HG03460 (cell line): ENCODE measurements around the gene CMSS1.

Experiments
- ATAC-seq: cut with Tn5 transposase; IDR thresholded peaks from one replicate; pipeline ENCODE4 v1.9.1; 2021; ENCODE audit not compliant: unreplicated experiment

Gene CMSS1

GRCh38 chr3:100164743-100165142 is 347.1 kb downstream of the CMSS1 start:
- ATAC-seq, result no peak

- no peak for ATAC-seq
These were observed 348.4 kb downstream of the CMSS1 start for GRCh38 chr3:100165926-100166550.

DNA sequence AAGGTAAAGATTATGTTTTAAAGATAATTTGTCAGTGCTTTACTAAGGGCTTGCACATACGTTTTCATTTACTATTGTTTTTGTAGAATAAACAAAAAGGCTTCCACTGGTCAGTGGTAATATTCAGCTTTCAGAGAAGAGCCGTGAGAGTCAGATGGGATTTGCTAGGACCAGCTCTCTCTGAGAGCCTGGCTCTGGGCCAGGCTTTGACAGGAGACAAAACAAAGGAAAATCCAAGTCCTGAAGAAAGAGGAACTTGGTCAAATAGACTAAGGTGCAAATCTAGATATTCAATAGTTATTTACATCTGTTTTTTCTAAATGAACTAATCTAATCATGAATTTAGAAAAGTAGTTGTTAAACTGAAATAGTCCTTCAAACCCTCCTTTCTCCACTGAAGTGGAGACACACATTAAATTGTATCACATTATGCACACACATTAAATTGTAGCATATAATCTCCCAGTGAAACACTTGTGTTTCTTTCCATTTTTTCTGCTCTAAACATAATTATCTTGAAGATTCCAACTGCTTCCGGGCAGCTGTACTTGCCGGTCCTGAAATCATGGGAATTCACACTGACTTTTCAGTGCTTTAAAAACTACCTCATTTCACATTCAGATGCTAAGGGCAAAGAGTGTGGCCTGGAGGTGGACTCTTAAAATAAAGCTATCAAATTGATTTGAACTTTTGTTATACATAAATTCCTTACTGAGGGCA is 351.7 kb downstream of the CMSS1 start:
- ATAC-seq, result no peak

DNA sequence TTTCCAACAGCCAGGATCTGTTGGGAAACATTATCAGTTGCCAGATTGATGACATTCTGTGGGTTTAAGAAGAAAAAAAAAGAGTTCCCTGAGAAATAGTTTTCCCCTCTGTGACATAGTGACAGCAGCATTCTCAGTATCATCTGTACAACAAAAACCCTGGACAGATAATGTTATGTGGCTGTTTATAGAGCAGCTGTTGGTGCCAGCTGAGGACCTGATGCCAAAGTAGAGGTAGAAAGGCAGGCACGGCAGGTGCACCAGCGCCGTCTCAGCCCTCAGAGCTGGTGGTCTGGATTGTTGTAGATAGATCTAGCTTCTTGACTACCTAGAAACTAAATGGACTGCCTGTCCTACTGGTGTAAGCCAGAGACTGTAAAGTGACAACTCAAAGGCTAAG is 352.8 kb downstream of the CMSS1 start:
- ATAC-seq, result no peak

DNA sequence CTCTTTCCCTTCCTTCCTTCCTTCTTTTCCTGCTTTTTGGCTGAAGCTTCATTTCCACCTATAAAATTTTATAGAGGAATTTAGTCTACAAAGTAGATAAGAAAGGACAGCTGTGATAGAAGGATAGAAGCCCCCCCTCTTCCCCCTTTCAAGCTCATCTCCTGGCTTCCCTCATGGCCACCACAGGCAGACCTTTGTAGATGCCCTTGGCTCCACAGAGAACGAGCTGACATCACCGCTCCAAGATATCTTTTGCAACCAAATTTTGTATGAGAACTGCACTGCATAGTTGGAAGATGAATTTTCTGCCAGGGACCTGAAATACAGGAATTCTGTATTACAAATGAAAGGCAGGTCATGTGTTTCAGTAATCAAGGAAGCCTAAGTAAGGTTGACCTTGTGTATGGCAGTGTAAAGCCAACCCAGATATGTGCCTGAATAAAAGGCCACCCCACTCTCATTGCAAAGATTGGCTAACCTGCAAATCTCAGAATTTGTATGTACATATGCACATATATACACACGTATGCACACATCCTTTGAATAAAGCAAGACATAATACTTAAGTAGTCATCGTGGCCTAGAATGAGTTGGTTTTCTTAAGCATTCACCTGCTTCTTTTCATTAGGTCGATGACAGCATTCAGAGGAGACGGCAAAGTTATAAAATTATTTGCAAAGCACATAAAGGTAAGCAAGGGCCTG is 353.7 kb downstream of the CMSS1 start:
- ATAC-seq, result no peak

GRCh38 chr3:100173961-100174360 is 356.3 kb downstream of the CMSS1 start:
- no peak for ATAC-seq

- ATAC-seq, result no peak
These were observed 358.1 kb downstream of the CMSS1 start for GRCh38 chr3:100175637-100176280.

- no peak for ATAC-seq
These were observed 362.2 kb downstream of the CMSS1 start for GRCh38 chr3:100179692-100180349.

DNA sequence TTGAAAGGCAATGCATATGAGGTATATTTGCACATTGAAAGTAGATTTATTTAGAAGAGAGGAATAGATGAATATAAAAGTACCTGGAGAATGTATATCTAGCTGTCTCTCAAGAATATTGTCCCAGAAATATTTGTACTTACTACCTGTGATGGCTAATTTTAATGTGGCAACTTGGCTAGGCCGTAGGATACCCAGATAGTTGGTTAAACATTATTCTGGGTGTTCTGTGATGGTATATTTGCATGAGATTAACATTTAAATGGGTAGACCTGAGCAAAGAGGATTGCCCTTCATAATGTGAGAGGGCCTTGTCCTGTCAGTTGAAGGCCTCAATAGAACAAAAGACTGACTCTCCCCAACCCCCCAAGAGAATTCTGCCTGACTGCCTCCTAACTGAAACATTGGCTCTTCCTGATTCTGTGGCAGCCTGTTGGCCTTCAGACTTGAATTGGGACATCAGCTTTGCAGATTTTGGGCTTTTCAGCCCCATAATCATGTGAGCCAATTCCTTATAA is 366.0 kb downstream of the CMSS1 start:
- no peak for ATAC-seq

DNA sequence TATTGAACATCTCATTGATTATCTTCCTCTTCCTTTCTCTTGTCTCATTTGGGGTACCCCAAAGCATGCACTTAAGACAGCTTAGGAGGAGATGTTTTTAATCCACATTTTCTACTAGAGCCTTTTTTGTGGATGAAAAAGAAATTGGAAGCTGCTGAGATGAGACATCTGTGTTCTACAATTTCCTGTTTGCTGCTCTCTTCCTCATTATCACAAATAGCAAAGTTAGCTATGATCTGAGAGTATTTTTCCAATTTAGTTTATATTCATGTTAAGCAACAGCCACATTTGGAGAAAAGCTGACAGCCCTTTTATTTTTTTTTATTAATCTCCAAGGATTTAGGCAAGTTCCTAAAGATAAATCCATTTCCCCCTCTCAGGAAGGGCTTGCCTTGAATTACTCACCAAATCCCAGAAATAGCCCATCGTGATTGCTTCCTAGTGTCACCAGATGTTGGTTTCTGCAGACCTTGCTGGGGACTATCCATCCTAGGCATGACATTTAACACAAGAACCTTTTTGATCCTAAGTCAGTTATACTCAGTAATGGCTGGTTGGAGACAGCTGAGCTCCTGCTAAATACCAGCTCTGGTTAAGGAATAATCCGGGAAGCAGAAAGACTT is 367.4 kb downstream of the CMSS1 start:
- ATAC-seq, result no peak

GRCh38 chr3:100185847-100186246 is 368.2 kb downstream of the CMSS1 start:
- ATAC-seq, result no peak

DNA sequence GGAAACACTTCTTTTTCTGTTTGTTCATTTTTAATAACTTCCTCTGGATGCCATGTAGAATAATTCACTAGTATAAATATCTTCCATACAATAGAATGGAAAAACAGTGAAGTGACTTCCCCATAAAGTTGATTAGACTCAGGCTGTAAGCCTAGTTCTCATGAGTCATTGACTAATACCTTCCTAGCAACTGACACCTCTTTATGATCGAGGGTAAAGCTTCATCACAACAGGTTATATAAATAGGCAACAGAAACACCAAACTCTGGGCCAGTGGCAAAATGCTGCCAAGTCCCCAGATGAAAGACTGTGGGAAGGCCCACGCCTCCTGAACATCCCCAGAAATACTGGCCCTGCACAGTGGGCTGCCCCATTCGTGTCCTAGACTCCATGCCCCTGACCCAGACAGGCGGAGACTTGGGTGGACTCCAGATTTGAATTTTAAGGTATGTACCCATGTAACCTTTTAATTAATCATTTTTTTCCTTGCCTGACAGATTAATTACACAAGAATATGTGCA is 371.8 kb downstream of the CMSS1 start:
- ATAC-seq, result no peak

GRCh38 chr3:100195375-100195774 is 377.7 kb downstream of the CMSS1 start:
- ATAC-seq, result no peak

DNA sequence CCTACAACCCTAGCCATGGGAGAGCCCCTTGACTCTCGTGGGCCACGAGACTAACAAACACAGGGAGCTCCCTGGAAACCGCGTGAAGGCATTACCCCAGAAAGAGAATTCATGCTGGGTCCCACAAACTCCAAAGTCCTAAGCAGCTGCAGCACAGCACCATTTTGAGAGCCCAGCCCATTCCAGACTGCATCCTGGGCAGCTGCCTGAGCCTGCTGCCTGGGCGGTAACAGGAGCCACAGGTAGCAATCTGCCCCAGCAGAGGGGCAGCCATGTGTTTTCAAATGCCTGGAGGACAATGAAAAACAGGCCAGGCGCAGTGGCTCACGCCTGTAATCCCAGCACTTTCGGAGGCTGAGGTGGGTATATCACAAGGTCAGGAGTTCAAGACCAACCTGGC is 380.2 kb downstream of the CMSS1 start:
- ATAC-seq, result no peak

DNA sequence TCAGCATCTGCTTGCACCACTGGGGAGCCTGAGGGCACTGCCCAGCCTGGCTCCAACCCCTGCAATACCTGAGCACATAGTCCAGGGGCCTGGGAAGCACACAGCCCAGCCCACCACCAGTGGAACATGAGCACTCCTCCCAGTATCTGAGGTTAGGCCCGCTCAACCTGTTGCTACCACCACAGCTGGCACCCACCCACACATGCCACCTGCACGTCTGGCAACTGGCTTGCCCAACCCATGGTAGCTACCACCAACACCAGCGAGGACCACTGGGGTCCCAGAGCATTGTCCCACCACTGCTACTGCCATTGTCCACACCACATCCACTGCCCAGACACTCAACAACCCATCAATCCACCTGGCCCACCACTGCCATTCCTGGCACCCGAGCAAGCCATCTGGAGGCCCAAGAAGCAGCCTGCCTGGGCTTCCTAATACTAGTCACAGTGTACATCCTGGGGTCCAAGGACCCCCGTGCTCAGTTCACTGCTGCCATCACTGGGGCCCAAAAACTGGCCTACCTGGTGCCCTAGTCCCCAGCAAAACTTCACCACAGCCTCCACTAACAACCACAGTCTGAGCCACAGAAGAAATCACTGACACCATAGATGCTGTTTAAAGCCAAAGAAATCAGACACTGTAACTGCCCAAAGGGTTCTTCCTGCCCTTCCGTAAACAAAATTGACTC is 381.1 kb downstream of the CMSS1 start:
- no peak for ATAC-seq

DNA sequence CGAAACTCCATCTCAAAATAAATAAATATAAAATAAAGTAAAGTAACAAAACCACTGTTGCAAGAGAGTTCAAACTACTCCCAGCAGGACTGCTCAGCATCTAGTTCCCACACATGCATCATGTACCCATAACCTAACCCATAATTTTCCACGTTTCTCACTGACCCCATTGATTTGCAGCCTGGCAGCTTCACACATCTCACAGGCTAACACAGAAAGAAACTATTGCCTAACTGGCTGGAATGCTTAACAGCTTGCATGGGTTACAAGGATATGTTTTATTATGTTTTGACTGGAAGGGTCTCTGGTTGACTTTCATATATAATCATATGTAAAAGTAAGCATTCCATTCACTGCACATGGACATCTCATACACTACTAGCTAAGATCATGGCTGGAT is 387.5 kb downstream of the CMSS1 start:
- ATAC-seq, result no peak

DNA sequence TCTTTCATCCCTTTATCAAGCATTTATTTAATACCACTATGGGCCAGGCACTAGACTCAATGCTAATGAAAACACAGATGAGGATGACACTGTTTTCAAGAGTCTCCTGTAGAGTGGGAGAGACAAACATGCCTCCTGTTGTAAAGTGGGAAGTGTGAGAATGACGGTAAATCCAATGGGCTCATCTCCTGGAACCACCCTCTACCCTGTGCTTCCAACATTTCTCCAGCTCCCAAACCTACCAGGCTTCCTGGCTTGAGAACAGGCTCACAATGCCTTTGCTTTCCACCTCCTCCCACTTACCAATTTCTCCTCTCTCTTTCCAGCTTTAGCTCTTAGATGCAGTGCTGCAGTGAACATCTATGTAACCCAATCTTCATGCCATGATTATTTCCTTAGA is 389.0 kb downstream of the CMSS1 start:
- ATAC-seq, result no peak

DNA sequence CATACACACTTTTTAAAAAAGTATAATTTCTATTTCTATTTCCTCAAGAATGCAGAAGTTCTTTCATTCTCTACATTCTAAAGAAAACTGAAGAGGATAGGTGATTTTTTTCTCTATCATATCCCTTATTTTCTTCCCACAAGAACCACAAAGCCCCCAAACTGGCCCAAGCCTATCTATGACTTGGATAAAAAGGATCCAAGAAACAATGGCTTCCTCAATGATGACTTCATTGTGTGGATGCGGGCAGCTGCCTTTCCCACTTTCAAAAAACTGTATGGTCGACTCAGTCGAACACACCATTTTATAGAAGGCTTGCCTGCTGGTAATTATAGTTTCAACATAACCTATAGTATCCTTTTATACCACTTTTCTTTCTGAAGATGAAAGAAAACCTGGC is 390.2 kb downstream of the CMSS1 start:
- no peak for ATAC-seq

DNA sequence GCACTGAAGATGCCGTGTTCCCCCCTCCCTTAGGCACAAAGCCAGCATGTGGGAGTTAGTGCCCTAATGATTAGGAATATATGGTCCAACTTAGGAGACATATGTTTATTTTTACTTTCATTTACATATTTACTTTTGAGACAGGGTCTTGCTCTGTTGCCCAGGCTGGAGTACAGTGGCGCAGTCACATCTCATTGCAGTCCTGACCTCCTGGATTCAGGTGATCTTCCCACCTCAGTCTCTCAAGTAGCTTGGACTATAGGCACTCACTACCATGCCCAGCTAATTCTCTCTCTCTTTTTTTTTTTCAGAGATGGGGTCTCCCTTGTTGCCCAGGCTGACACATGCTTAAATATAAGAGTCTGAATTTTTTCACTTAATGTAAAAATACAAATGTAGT is 391.5 kb downstream of the CMSS1 start:
- ATAC-seq, result no peak
